Measurements from ENCODE around the gene ZNF436. TPM values are rescaled to one million over a fixed set of nuclear protein-coding genes. Genes with fewer than 3 reads are reported as not detected.

Gene ZNF436
- total and polyA plus RNA-seq, 2 experiments from 2014 or later: 0.23 to 1.0 TPM

GRCh38 chr1:23417570-23417969 lies 47.9 kb upstream of the ZNF436 start (continued):
- TF ChIP-seq ETS1 (IDR thresholded peaks at IDR 0.05): no peak
- no peak for TF ChIP-seq POLR2AphosphoS5 (IDR thresholded peaks at IDR 0.05; ENCODE audit: low read depth)
- no peak for TF ChIP-seq JUNB (IDR thresholded peaks at IDR 0.05; ENCODE audit: unreplicated experiment)
- TF ChIP-seq ZNF331 (CRISPR knock-in tag; IDR thresholded peaks at IDR 0.05; ENCODE audit: low read depth): no peak

DNA sequence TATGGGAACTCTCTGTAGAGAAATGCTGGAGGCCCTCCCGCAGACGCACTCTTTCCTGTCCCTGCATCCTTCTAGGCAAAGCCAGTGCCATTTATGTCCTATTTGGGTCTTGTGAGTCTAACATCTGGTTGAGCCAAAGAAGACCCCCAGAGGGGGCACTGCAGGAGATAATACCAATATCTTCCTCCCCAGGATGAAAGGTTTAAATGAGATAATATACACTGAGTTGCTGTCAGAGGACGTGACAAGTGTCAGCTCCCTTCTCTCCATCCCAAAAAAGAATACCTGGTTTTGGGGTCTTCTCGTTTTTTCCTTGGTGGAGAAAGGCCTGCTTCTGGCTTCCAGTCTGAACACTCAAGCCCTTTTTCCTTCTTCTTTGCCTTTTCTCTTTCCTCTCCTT lies 47.3 kb upstream of the ZNF436 start:
- Histone ChIP-seq H3K4me2 (no peak overlapping the region), H3F3A (replicated peaks; ENCODE audit: low read depth) (no peaks in the 10 kb centered on the region), H3K27ac (ENCODE audit: low read depth) (no peak overlapping the region), H3K36me3 (ENCODE audit: insufficient read depth) (no peaks in the 10 kb centered on the region), H3K9me2 (ENCODE audit: insufficient read depth) (no peaks in the 10 kb centered on the region), H3K79me2 (replicated peaks; ENCODE audit: insufficient read depth) (no peaks in the 10 kb centered on the region), H2AFZ (no peak overlapping the region), H3K4me3 (no peak overlapping the region), H3K4me1 (ENCODE audit: insufficient read depth) (no peaks in the 10 kb centered on the region), H4K20me1 (replicated peaks; ENCODE audit: insufficient read depth) (peaks cover 15% of the 10 kb centered on the region), H3K27me3 (ENCODE audit: insufficient read depth) (peaks cover 98% of the 10 kb centered on the region)
- H3K9me3 Mint-ChIP-seq: no peaks in the 10 kb centered on the region
- H3K4me1 Mint-ChIP-seq: peaks cover 5% of the 10 kb centered on the region; the same call in 2 of the 3 replicates
- no peak overlapping the region for H3K27ac Mint-ChIP-seq
- H3K4me3 Mint-ChIP-seq: no peak overlapping the region
- no peak for TF ChIP-seq STAT1 (IDR thresholded peaks at IDR 0.05; ENCODE audit: unreplicated experiment)
- TF ChIP-seq POLR2AphosphoS5 (IDR thresholded peaks at IDR 0.05; ENCODE audit: low read depth): no peak
- no peak for TF ChIP-seq ETS1 (IDR thresholded peaks at IDR 0.05)
- no peak for TF ChIP-seq ZNF114 (CRISPR knock-in tag; IDR thresholded peaks at IDR 0.05)
- no peak for TF ChIP-seq EZH2phosphoT487 (IDR thresholded peaks at IDR 0.05; ENCODE audit: unreplicated experiment)
- TF ChIP-seq JUNB (IDR thresholded peaks at IDR 0.05; ENCODE audit: unreplicated experiment): no peak
- TF ChIP-seq, protein P1, sequence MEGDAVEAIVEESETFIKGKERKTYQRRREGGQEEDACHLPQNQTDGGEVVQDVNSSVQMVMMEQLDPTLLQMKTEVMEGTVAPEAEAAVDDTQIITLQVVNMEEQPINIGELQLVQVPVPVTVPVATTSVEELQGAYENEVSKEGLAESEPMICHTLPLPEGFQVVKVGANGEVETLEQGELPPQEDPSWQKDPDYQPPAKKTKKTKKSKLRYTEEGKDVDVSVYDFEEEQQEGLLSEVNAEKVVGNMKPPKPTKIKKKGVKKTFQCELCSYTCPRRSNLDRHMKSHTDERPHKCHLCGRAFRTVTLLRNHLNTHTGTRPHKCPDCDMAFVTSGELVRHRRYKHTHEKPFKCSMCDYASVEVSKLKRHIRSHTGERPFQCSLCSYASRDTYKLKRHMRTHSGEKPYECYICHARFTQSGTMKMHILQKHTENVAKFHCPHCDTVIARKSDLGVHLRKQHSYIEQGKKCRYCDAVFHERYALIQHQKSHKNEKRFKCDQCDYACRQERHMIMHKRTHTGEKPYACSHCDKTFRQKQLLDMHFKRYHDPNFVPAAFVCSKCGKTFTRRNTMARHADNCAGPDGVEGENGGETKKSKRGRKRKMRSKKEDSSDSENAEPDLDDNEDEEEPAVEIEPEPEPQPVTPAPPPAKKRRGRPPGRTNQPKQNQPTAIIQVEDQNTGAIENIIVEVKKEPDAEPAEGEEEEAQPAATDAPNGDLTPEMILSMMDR (conservative IDR thresholded peaks at IDR 0.05; ENCODE audit: low read depth in 2 of 2): no peak
- DNase-seq (ENCODE audit: low spot score) (no peak), ATAC-seq (no peak)
- H3K27me3 Mint-ChIP-seq (ENCODE audit: insufficient read depth, low read depth, poor library complexity): peaks cover 81% of the 10 kb centered on the region
- H3K36me3 Mint-ChIP-seq (ENCODE audit: low read depth): no peaks in the 10 kb centered on the region

DNA sequence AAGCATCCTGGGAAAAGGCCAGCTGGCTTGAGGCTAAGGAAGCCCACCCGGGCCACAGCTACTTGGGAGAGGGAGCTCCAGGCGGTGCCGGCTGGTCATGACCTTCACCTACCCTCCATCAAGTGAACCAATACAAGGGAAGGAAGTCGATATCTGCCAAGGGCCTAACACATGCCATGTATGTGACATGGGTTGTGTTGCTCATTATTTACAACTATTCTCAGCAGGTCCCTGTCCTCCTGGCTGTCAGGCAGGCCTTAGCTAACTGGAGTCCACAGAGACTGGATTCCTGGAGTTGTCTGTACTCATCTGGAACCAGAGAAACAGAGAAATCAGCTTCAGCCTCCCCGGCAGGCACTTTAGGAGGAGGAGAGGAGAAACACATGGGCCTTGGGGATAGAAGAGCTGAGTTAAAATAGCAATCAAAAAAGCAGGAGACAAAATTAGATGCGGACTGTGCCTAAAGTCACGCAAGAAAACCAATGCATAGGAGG lies 39.2 kb upstream of the ZNF436 start:
- no peak overlapping the region for H2AFZ ChIP-seq
- Mint-ChIP-seq H3K36me3 (ENCODE audit: low read depth) (no peaks in the 10 kb centered on the region), H3K4me3 (no peak overlapping the region), H3K27ac (no peak overlapping the region), H3K9me3 (no peaks in the 10 kb centered on the region; the same call in 2 of the 3 replicates), H3K4me1 (no peaks in the 10 kb centered on the region; the same call in 2 of the 3 replicates), H3K27me3 (ENCODE audit: insufficient read depth, low read depth, poor library complexity) (peaks cover 17% of the 10 kb centered on the region)
- no peaks in the 10 kb centered on the region for H3K79me2 ChIP-seq (replicated peaks; ENCODE audit: insufficient read depth)
- H3K36me3 ChIP-seq (ENCODE audit: insufficient read depth): no peaks in the 10 kb centered on the region
- H3F3A ChIP-seq (replicated peaks; ENCODE audit: low read depth): no peaks in the 10 kb centered on the region
- H3K27ac ChIP-seq (ENCODE audit: low read depth): no peak overlapping the region
- no peak for ATAC-seq
- H3K27me3 ChIP-seq (ENCODE audit: insufficient read depth): peaks cover 96% of the 10 kb centered on the region
- H3K9me2 ChIP-seq (ENCODE audit: insufficient read depth): no peaks in the 10 kb centered on the region
- H3K4me1 ChIP-seq (ENCODE audit: insufficient read depth): no peaks in the 10 kb centered on the region
- no peak for TF ChIP-seq ETS1 (IDR thresholded peaks at IDR 0.05)
- TF ChIP-seq POLR2AphosphoS5 (IDR thresholded peaks at IDR 0.05; ENCODE audit: low read depth): no peak
- H3K4me3 ChIP-seq: no peak overlapping the region
- no peak for DNase-seq (ENCODE audit: low spot score)
- H4K20me1 ChIP-seq (replicated peaks; ENCODE audit: insufficient read depth): 0 out of 2 replicates have a peak, but pooled peaks cover 8% of the 10 kb centered on the region
- H3K4me2 ChIP-seq: no peak overlapping the region

All from GM23338 (cell line).